Left kidney (tissue), 8 donors: ENCODE measurements around the gene CAMTA1. TPM values are rescaled to one million over a fixed set of nuclear protein-coding genes. Genes with fewer than 3 reads are reported as not detected.
"Not testable (repeated sequence)": the region's sequence is repeated elsewhere in the genome, so short reads cannot be mapped to it uniquely, and the experiment has no call there.

Experiments
- DNase-seq: peaks from one replicate; pipeline ENCODE4 v3.0.0-alpha.2; 2013
- long read RNA-seq, 8 donors: transcript quantifications; one replicate each; lab custom pipeline, GENCODE V29; 2026
- polyA plus RNA-seq: library from polyadenylated mRNA; unstranded; fragments of 120-200 nt; gene quantifications from one replicate; pipeline ENCODE4 v1.2.1, GENCODE V29; 2013; ENCODE audit not compliant: insufficient read length

CAMTA1 gene
- polyA plus RNA-seq = 88.8 TPM
- long read RNA-seq, donor 1, transcript CAMTA1-209 (4 exons, 863 nt) = minor isoform, 19 of 180 reads
- long read RNA-seq, donor 1, transcript CAMTA1-208 (4 exons, 567 nt) = major isoform, 89 of 180 reads
- long read RNA-seq, donor 1, transcript CAMTA1-202 (5 exons, 431 nt) = minor isoform, 7 of 180 reads
- long read RNA-seq, donor 1, transcript CAMTA1-213 (3 exons, 538 nt) = minor isoform, 43 of 180 reads
- long read RNA-seq, donor 1, partial matches to known transcripts = 16 of 180 reads
- long read RNA-seq, donor 1, other reads (novel, unspliced or antisense) = 5 of 180 reads
- long read RNA-seq, donor 2, transcript CAMTA1-209 (4 exons, 863 nt) = minor isoform, 7 of 96 reads
- long read RNA-seq, donor 2, transcript CAMTA1-213 (3 exons, 538 nt) = minor isoform, 30 of 96 reads
- long read RNA-seq, donor 2, transcript CAMTA1-208 (4 exons, 567 nt) = major isoform, 55 of 96 reads
- long read RNA-seq, donor 2, partial matches to known transcripts = 0 of 96 reads
- long read RNA-seq, donor 2, other reads (novel, unspliced or antisense) = 0 of 96 reads
- long read RNA-seq, donor 3, transcript CAMTA1-208 (4 exons, 567 nt) = major isoform, 44 of 84 reads
- long read RNA-seq, donor 3, transcript CAMTA1-209 (4 exons, 863 nt) = minor isoform, 8 of 84 reads
- long read RNA-seq, donor 3, transcript CAMTA1-213 (3 exons, 538 nt) = minor isoform, 24 of 84 reads
- long read RNA-seq, donor 3, transcript CAMTA1-202 (5 exons, 431 nt) = minor isoform, 8 of 84 reads
- long read RNA-seq, donor 3, partial matches to known transcripts = 0 of 84 reads
- long read RNA-seq, donor 3, other reads (novel, unspliced or antisense) = 0 of 84 reads
- long read RNA-seq, donor 4, transcript CAMTA1-208 (4 exons, 567 nt) = major isoform, 13 of 23 reads
- long read RNA-seq, donor 4, transcript CAMTA1-213 (3 exons, 538 nt) = minor isoform, 8 of 23 reads
- long read RNA-seq, donor 4, partial matches to known transcripts = 0 of 23 reads
- long read RNA-seq, donor 4, other reads (novel, unspliced or antisense) = 0 of 23 reads
- long read RNA-seq, donor 5, transcript CAMTA1-208 (4 exons, 567 nt) = major isoform, 122 of 214 reads
- long read RNA-seq, donor 5, transcript CAMTA1-209 (4 exons, 863 nt) = minor isoform, 21 of 214 reads
- long read RNA-seq, donor 5, transcript CAMTA1-202 (5 exons, 431 nt) = minor isoform, 8 of 214 reads
- long read RNA-seq, donor 5, transcript CAMTA1-213 (3 exons, 538 nt) = minor isoform, 50 of 214 reads
- long read RNA-seq, donor 5, partial matches to known transcripts = 5 of 214 reads
- long read RNA-seq, donor 5, other reads (novel, unspliced or antisense) = 7 of 214 reads
- long read RNA-seq, donor 6, transcript CAMTA1-213 (3 exons, 538 nt) = minor isoform, 44 of 163 reads
- long read RNA-seq, donor 6, transcript CAMTA1-202 (5 exons, 431 nt) = minor isoform, 14 of 163 reads
- long read RNA-seq, donor 6, transcript CAMTA1-208 (4 exons, 567 nt) = major isoform, 81 of 163 reads
- long read RNA-seq, donor 6, transcript CAMTA1-209 (4 exons, 863 nt) = minor isoform, 12 of 163 reads
- long read RNA-seq, donor 6, partial matches to known transcripts = 7 of 163 reads
- long read RNA-seq, donor 6, other reads (novel, unspliced or antisense) = 5 of 163 reads
- long read RNA-seq, donor 7, transcript CAMTA1-208 (4 exons, 567 nt) = major isoform, 100 of 181 reads
- long read RNA-seq, donor 7, transcript CAMTA1-213 (3 exons, 538 nt) = minor isoform, 48 of 181 reads
- long read RNA-seq, donor 7, transcript CAMTA1-209 (4 exons, 863 nt) = minor isoform, 7 of 181 reads
- long read RNA-seq, donor 7, transcript CAMTA1-202 (5 exons, 431 nt) = minor isoform, 7 of 181 reads
- long read RNA-seq, donor 7, partial matches to known transcripts = 11 of 181 reads
- long read RNA-seq, donor 7, other reads (novel, unspliced or antisense) = 6 of 181 reads
- long read RNA-seq, donor 8, transcript CAMTA1-208 (4 exons, 567 nt) = major isoform, 33 of 49 reads
- long read RNA-seq, donor 8, transcript CAMTA1-213 (3 exons, 538 nt) = minor isoform, 10 of 49 reads
- long read RNA-seq, donor 8, partial matches to known transcripts = 0 of 49 reads
- long read RNA-seq, donor 8, other reads (novel, unspliced or antisense) = 0 of 49 reads

- DNase-seq = no peak
These were observed at the start of gene CAMTA1 for GRCh38 chr1:6785318-6785727. Gene CAMTA1 (plus strand): TSS chr1:6785454. CDS start chr1:6785531, 77 bp downstream.

- DNase-seq = no peak
These were observed 46.1 kb upstream of the CAMTA1 start for GRCh38 chr1:6738987-6739676.

- DNase-seq = not testable (repeated sequence)
These were observed 42.5 kb upstream of the CAMTA1 start for GRCh38 chr1:6742676-6743188.

- no peak for DNase-seq
These were observed 41.8 kb upstream of the CAMTA1 start for GRCh38 chr1:6743189-6744101.

GRCh38 chr1:6745073-6745472 is 40.2 kb upstream of the CAMTA1 start:
- no peak for DNase-seq

GRCh38 chr1:6747674-6748073 is 37.6 kb upstream of the CAMTA1 start:
- DNase-seq = no peak

- no peak for DNase-seq
These were observed 34.8 kb upstream of the CAMTA1 start for GRCh38 chr1:6750490-6750889.

- no peak for DNase-seq
These were observed 31.7 kb upstream of the CAMTA1 start for GRCh38 chr1:6753320-6754140.

GRCh38 chr1:6756457-6756856 is 28.8 kb upstream of the CAMTA1 start:
- no peak for DNase-seq

- no peak for DNase-seq
These were observed 27.4 kb upstream of the CAMTA1 start for GRCh38 chr1:6757719-6758435.

- DNase-seq = no peak
These were observed 24.0 kb upstream of the CAMTA1 start for GRCh38 chr1:6761196-6761737.

- no peak for DNase-seq
These were observed 23.2 kb upstream of the CAMTA1 start for GRCh38 chr1:6762060-6762459.

- DNase-seq = no peak
These were observed 14.4 kb upstream of the CAMTA1 start for GRCh38 chr1:6770751-6771440.

GRCh38 chr1:6771441-6771769 is 13.8 kb upstream of the CAMTA1 start:
- DNase-seq = no peak

GRCh38 chr1:6774381-6774780 is 10.9 kb upstream of the CAMTA1 start:
- DNase-seq = no peak
